T47D (cell line): Measurements from ENCODE around the gene NAA10.

ENCODE experiments used
- DNase-seq, 2 experiments: peaks; one replicate each; pipeline versions ENCODE4 v3.0.0 to v3.0.0-alpha.2; 2011 to 2012; ENCODE audit warnings: low read depth in 1 of 2, low spot score in 1 of 2
- JUND ChIP-seq: IDR thresholded peaks from 2 replicates; pipeline ENCODE4 v1.6.1; 2012; ENCODE audit warnings: low read depth
- in situ Hi-C: cut with HindIII; loops from 2 replicates; pipeline ENCODE4 v1.10.0; 2016; ENCODE audit warnings: low sequenced_read_pairs, low pct_unique_long_range_greater_than_20kb

NAA10 gene

GRCh38 chrX:153960786-153961185 is 25.9 kb upstream of the NAA10 start:
- in situ Hi-C loops: no loop called here
- no peak for TF ChIP-seq JUND
- DNase-seq: no peak

DNA sequence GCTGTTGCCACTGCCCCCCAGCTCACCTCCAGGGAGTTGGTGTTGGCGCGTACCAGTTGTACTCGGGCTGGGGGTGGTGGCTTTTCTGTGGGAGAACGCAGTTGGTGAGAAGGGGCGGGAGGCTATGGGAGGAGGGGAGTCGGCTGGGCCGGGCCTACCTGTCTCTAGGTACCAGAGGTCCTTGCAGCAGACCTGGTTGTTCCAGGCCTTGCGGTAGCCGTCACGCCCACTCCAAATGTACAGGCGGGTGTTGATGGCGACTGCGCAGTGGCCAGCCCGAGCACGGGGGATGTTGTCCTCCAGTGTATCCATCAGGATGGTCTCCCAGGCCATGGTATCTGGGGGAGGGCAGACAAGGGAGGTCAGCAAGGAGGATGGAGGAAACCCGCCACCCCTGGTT is 25.2 kb upstream of the NAA10 start:
- in situ Hi-C loops: no loop called here
- no peak for TF ChIP-seq JUND
- no peak for DNase-seq

GRCh38 chrX:153959649-153960048 is 24.8 kb upstream of the NAA10 start:
- no peak for DNase-seq
- no peak for TF ChIP-seq JUND
- in situ Hi-C loops: no loop called here

GRCh38 chrX:153958605-153959004 is 23.8 kb upstream of the NAA10 start:
- no peak for DNase-seq
- TF ChIP-seq JUND: no peak
- in situ Hi-C loops: no loop called here

DNA sequence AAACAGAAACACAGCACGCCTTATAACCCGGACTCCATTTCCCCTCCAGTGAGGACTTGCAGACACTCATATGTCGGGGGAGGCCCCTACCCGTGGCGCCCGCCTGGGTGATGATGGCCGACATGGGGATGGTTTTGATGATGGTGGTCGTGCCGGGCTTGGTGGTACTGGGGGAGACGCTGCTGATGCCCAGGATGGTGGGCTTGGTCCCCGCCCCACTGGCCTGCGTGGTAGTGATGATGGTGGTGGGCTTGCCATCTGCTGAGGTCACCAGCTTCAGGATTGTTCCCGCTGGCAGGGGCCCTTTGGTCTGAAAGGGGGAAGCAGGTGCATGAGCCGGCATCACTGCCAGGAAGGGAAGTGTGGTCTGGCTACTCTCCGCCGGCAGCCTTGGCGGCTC is 22.4 kb upstream of the NAA10 start:
- no peak for DNase-seq
- in situ Hi-C loops: no loop called here
- no peak for TF ChIP-seq JUND

DNA sequence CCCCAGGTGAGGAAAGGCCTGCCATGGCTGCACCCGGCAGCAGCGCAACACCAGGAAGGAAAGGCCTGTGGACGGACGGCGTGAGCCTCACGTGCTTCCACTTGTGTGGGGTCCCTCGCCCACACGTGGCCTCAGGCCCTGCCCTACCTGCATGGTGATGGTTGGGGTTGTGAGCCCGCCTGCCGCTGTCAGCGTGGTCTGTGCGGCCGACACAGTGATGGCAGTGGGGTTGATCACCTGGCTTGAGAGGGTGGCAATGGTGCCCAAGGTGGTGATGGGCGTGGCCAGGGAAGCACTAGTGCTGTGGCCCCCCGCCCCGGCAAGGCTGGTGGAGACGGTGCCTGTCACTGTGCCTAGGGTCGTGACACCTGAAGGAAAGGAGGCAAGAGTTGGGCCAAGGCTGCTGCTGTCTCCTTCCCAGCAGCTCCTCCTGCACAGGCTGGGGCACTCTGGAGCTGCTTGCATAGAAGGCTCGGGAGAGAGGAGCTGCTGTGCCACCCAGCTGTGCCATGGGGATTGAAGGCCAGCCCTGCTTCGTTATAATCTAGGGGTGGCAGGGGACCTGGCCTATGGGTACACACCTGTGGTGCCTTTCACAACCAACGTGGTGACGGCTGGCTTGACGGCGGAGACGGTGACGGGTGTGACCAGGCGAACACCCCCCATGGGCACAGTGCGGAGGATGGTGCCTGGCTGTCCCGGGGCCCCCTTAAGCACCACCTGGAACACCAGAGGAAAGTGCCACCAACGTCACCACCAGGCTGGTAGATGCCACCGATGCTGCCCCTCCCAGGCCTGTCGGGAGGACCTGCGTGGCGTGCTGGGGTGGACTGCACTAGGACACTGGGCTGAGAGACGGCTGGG is 21.4 kb upstream of the NAA10 start:
- no peak for TF ChIP-seq JUND
- DNase-seq: no peak
- in situ Hi-C loops: no loop called here

DNA sequence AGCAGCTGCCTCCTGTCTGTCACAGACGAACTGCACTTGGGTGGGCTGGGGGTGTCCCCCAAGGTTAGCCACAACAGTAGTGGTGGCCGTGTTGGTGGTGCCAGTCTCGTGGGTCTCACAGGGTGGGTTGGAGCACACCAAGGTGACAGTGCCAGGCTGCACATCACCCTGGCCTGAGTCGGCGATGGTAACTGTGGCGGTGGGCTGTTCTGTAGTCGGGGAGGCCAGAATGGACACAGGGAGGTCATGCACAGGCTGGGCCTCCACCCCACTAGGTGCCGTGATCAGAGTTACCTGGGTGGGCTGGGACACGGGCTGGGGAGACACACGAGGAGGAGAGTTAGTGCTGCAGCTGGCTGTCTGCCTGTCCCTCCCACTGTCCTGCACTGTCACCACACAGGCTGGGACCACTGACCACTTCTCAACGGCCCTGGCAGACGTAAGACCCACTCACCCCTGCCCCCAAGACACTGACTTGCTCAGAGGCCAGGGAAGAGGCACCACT is 20.4 kb upstream of the NAA10 start:
- in situ Hi-C loops: no loop called here
- DNase-seq: no peak
- TF ChIP-seq JUND: no peak

DNA sequence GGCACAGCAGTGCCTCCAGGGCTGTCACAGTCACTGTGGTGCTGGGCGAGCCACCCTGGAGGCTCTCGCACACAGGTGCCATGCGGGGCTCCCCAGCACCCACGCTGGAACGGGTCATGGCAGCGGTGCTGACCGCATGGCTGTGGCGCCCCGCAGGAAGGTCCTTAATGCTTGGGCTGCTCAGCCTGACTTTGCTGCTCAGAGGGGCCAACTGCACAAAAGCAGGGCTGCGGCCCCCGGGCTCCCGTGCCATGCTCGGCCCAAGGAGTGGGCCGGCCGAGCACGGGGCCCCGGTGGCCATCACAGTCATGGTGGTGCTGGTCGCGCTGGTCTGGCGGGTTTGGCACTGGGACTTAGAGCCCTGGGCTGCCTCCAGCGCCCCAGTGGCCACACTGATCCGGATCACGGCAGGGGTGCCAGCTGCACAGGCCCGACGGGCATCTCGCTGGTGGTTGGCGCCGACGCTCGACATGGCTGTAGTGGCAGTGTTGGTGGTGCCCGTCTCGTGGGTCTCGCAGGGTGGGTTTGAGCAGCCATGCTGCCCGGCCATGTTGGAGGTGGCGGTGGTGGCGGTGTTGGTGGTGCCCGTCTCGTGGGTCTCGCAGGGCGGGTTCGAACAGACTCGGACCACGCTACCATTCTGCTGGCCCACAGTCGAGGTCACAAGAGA is 19.9 kb upstream of the NAA10 start:
- no peak for TF ChIP-seq JUND
- DNase-seq: no peak
- in situ Hi-C loops: no loop called here

- DNase-seq: no peak
- in situ Hi-C loops: no loop called here
- TF ChIP-seq JUND: no peak
Observed at GRCh38 chrX:153953892-153954557, 19.2 kb upstream of the NAA10 start.

GRCh38 chrX:153953342-153953830 is 18.5 kb upstream of the NAA10 start:
- TF ChIP-seq JUND: no peak
- DNase-seq: peak; percentile 54 to 62
- in situ Hi-C loops: no loop called here

- in situ Hi-C loops: no loop called here
Observed at GRCh38 chrX:153952373-153953026, 17.7 kb upstream of the NAA10 start.

GRCh38 chrX:153951683-153952372 is 17.0 kb upstream of the NAA10 start:
- no peak for TF ChIP-seq JUND
- DNase-seq: no peak
- in situ Hi-C loops: no loop called here

More at GRCh38 chrX:153952373-153953026, 17.7 kb upstream of the NAA10 start:
- no peak for DNase-seq
- no peak for TF ChIP-seq JUND
